Measurements from ENCODE around the gene GPATCH2. TPM values are rescaled to one million over a fixed set of nuclear protein-coding genes. Genes with fewer than 3 reads are reported as not detected.
"Not testable (repeated sequence)": the region's sequence is repeated elsewhere in the genome, so short reads cannot be mapped to it uniquely, and the experiment has no call there.

The GPATCH2 gene
- total RNA-seq, 1 donor from 2014 or later: 40.2 TPM

GRCh38 chr1:217443845-217444244, 187.0 kb downstream of the GPATCH2 start:
- no peak for DNase-seq

DNA sequence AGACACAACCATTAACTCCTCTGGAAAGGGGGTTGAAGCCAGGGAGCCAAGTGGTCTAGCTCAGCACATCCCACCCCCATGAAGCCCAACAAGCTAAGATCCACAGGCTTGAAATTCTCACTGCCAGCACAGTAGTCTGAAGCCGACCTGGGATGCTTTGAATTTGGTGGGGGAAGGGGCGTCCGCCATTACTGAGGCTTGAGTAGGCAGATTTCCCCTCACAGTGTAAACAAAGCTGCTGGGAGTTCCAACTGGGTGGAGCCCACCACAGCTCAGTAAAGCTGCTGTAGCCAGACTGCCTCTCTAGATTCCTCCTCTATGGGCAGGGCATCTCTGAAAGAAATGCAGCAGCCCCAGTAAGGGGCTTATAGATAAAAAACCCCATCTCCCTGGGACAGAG, 193.5 kb downstream of the GPATCH2 start:
- DNase-seq: no peak

- no peak for DNase-seq
These were observed 195.7 kb downstream of the GPATCH2 start for GRCh38 chr1:217435204-217435603.

DNA sequence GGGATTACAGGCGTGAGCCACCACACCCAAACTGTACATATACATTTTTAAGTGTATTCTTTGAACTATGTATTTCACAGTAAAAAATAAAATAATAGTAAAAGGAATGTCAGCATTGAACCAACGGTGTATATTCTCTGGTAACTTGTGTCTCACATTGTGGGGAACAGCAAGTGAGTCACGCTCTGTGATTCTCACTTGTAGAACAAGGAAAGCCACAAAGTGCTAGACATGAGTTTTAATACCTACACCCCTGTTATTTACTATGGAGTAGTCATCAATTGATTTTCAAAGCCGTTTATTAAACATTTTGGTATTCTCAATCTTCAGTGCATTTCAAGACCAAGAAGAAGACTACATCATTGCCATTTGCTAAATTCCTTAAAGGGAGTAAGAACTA, 197.2 kb downstream of the GPATCH2 start:
- DNase-seq: no peak

DNA sequence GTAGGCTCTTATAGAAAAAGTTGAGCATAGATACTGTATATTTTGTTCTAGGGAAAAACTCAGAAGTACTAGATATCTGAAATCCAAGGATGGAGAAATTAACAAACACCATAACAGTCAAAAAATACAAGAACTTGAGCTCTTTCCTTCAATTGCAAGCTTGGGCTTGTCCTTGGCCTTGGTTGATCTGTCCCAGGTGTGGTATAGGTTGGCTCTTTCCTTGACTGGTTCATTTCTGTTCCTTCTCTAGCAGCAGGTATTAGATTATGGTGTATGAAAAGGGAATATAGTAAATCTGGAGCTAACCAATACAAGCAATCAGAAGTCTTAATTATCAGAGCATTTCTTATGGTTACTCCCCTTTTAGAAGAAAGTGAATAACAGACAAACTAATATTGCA, 198.6 kb downstream of the GPATCH2 start:
- no peak for DNase-seq

GRCh38 chr1:217431395-217431794, 199.5 kb downstream of the GPATCH2 start:
- no peak for DNase-seq

- no peak for DNase-seq
These were observed 205.5 kb downstream of the GPATCH2 start for GRCh38 chr1:217425422-217425821.

DNA sequence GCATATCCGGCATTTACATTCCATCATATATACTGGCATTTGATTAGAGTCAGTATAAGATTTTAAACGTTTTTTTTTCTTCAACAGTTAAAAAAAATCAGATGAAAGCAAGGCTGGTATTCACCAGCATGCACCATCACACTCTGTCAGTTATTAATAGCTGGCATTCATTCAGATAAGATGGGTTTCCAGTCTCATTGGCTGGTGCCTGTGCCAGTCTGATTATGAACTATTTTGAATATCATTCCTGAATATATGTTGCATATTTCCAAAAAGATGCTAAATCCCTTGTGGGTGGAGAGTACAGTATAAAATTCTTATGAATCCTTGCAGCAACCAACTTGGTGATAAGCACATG, 211.7 kb downstream of the GPATCH2 start:
- no peak for DNase-seq

DNA sequence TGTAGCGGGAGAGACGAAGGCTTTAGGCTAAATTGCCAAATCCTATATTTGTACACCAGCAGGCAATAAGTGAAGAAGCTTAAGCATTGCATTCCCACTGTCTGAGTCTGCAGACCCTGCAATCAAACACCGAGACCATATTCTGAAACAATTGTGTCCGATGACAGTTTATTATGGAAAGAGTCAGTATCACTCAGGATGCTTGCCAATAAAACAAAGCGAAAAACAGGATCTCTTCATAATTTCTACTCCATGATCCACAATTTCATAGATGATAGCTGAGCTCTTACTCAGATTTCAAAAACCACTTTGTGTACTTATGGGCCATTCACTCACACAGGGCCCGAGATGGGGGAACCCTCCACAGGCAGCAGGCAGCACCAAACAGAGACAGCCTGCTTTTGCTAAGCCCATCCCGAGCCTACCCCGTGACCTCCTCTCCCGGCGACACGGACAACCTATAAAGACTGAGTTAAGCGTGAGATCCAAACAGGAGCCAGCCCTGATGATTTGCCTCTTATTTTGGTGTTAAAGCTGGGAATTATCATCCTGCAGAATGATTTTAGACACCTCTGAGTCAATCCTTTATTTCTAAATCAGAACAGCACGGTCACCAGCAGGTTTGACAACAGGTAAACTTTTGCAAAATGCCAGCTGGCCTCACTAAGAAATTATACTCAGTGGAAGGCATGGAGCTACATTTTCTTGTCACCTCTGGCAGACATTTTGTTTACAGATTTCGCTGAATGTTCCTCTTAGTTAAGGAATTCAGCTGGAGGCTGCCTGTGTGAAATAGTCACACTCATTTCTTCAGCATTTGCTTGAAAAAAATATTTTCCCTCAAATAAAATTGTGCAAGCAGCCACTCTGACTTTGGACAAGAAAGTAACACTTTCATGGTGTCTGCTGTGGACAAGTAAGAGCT, 212.4 kb downstream of the GPATCH2 start:
- DNase-seq: no peak

- no peak for DNase-seq
These were observed 213.5 kb downstream of the GPATCH2 start for GRCh38 chr1:217417363-217417762.

GRCh38 chr1:217407534-217408001, 223.3 kb downstream of the GPATCH2 start:
- no peak for DNase-seq

DNA sequence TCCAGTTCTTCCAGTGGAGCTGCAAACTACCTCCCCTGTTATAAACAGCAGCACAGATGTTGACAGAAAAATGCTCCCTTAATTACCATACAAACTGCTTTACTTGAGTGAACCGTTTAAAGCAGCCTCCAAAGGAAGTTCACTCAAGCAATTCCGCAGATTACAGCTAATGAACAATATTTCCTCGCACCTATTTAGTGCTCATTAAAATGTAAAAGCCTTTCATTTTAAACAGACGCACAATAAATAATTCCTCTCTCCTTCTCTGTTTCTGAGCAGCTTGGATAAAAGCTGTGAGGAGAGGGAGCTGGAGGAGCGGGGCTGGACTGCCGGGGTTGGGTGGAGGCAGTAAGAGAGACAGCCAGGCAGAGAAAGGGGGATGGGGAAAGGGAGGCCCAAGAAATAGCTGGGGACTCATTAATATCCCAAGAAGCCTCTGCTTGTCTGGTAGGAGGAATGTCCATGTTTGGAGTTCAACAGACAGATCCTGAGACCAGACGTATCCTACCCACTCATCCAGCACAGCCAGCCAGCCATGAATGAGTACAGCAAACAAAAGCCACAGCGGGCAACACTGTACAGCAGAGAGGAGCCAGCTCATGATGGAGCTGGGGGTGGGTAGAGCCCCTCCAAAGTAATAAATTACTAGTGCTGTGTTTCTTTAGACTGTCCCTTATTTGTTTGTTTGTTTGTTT, 227.7 kb downstream of the GPATCH2 start:
- no peak for DNase-seq

DNA sequence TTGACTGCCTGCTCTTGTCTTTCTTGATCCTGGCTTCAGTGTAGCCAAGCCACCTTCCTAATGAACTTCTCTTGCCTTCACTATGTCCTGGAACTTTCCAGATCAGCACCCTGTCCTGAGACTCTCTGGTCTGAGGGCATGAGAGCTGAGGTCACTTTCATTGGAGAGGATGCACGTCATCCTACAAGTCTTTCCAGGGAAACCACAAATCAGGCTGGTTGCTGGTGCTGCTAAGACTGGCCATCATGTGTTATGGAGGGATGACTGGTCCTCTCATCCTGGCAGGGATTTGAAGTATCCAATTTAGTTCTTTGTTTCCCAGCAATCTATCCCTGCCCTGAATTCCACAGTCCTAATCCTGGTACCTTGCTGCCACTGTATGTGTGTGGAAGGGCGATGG, 228.6 kb downstream of the GPATCH2 start:
- no peak for DNase-seq

DNA sequence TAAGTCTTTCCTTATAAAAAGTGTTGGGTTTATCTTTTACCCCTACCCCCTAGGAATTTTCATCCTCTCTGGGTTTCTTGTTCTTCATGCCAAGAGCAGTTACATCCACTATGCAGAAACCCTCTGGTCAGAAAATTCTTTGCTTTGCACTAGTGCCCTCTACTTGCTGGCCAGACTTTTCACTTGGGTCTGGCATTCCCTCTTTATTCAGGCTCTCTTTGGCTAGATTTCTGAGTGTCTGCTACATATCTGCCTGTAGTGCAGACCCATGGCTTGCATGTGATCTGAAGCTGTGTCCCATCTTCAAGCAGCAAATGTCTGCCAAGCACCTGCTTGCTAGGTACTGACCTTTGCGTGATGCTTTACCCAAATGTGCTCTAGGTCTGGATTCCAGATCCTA, 237.0 kb downstream of the GPATCH2 start:
- DNase-seq: no peak

- DNase-seq: no peak
These were observed 238.4 kb downstream of the GPATCH2 start for GRCh38 chr1:217392441-217392840.

DNA sequence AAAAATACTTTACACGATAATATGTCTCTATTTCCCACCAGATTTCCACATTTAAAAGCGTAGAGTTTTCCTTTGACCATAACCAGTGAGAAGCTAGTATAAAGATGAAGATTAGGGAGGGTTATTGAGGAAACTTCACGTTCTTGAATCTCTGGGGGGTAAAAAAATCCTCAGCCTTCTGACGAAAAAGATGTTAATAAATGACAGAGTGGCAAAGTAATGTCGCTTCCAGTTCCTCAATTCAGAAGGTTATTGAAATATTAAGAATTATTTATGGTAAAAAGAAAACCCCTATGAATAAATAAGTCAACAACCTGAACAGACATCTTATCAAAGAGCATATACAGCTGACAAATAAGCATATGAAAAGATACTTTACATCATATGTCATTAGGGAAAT, 241.0 kb downstream of the GPATCH2 start:
- DNase-seq: no peak

- DNase-seq: no peak
These were observed 242.3 kb downstream of the GPATCH2 start for GRCh38 chr1:217388522-217389065.

DNA sequence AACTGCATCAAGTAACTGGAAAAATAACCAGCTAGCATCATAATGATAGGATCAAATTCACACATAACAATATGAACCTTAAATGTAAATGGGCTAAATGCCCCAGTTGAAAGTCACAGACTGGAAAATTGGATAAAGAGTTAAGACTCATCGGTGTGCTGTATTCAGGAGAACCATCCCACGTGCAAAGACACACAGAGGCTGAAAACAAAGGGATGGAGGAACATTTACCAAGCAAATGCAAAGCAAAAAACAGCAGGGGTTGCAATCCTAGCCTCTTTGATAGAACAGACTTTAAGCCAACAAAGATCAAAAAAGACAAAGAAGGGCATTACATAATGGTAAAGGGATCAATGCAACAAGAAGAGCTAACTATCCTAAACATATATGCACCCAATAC, 249.1 kb downstream of the GPATCH2 start:
- not testable (repeated sequence) for DNase-seq

GRCh38 chr1:217379804-217380203, 251.1 kb downstream of the GPATCH2 start:
- not testable (repeated sequence) for DNase-seq

GRCh38 chr1:217379336-217379735, 251.6 kb downstream of the GPATCH2 start:
- no peak for DNase-seq

All from occipital lobe (tissue), 2 donors.